ENCODE measurements around the gene SLC19A2. TPM values are rescaled to one million over a fixed set of nuclear protein-coding genes. Genes with fewer than 3 reads are reported as not detected.

The SLC19A2 gene
- total RNA-seq, 3 donors from 2014 or later = 34.7 to 71.8 (median 64.2) TPM

GRCh38 chr1:169495916-169496315 is 10.2 kb upstream of the SLC19A2 start:
- Histone ChIP-seq H3K9me3 (no peaks in the 10 kb centered on the region), H3K27me3 (no peaks in the 10 kb centered on the region), H3K4me1 (no peaks in the 10 kb centered on the region), H3K27ac (no peak overlapping the region), H3K4me3 (no peak overlapping the region), H3K36me3 (no peaks in the 10 kb centered on the region)
- no peak for DNase-seq (ENCODE audit: low spot score in 2 of 2)
- intact Hi-C loops (cut with DNase I; ENCODE audit: low total_unique reads) = no loop called here
- TF ChIP-seq POLR2AphosphoS5 (IDR thresholded peaks at IDR 0.05) (no peak), POLR2A (IDR thresholded peaks at IDR 0.05) (no peak), CTCF (IDR thresholded peaks at IDR 0.05) (no peak)

GRCh38 chr1:169495046-169495775 is 9.5 kb upstream of the SLC19A2 start:
- no peaks in the 10 kb centered on the region for H3K4me1 ChIP-seq
- no peaks in the 10 kb centered on the region for H3K9me3 ChIP-seq
- H3K27ac ChIP-seq = no peak overlapping the region
- DNase-seq (ENCODE audit: low spot score in 2 of 2) = no peak
- intact Hi-C loops (cut with DNase I; ENCODE audit: low total_unique reads) = no loop called here
- TF ChIP-seq CTCF (IDR thresholded peaks at IDR 0.05) (no peak), POLR2A (IDR thresholded peaks at IDR 0.05) (no peak)
- no peaks in the 10 kb centered on the region for H3K27me3 ChIP-seq
- no peaks in the 10 kb centered on the region for H3K36me3 ChIP-seq
- H3K4me3 ChIP-seq = no peak overlapping the region

GRCh38 chr1:169494343-169494742 is 8.6 kb upstream of the SLC19A2 start:
- no peaks in the 10 kb centered on the region for H3K27me3 ChIP-seq
- no peaks in the 10 kb centered on the region for H3K4me1 ChIP-seq
- no peak for DNase-seq (ENCODE audit: low spot score in 2 of 2)
- no peaks in the 10 kb centered on the region for H3K9me3 ChIP-seq
- no peak overlapping the region for H3K4me3 ChIP-seq
- intact Hi-C loops (cut with DNase I; ENCODE audit: low total_unique reads) = loop anchor here (5.0 kb wide), 1 partner anchor 382 kb away; no protein-coding TSS in a partner anchor
- H3K27ac ChIP-seq = no peak overlapping the region
- no peaks in the 10 kb centered on the region for H3K36me3 ChIP-seq
- TF ChIP-seq POLR2A (IDR thresholded peaks at IDR 0.05) = no peak
- TF ChIP-seq POLR2AphosphoS5 (IDR thresholded peaks at IDR 0.05) = no peak
- TF ChIP-seq CTCF (IDR thresholded peaks at IDR 0.05) = no peak

GRCh38 chr1:169493251-169493650 is 7.5 kb upstream of the SLC19A2 start:
- no peaks in the 10 kb centered on the region for H3K4me1 ChIP-seq
- TF ChIP-seq CTCF (IDR thresholded peaks at IDR 0.05) = no peak
- TF ChIP-seq POLR2A (IDR thresholded peaks at IDR 0.05) = no peak
- no peak for TF ChIP-seq POLR2AphosphoS5 (IDR thresholded peaks at IDR 0.05)
- intact Hi-C loops (cut with DNase I; ENCODE audit: low total_unique reads) = loop anchor here (5.0 kb wide), 1 partner anchor 381 kb away; no protein-coding TSS in a partner anchor
- H3K9me3 ChIP-seq = no peaks in the 10 kb centered on the region
- no peaks in the 10 kb centered on the region for H3K27me3 ChIP-seq
- DNase-seq (ENCODE audit: low spot score in 2 of 2) = no peak
- no peak overlapping the region for H3K4me3 ChIP-seq
- H3K27ac ChIP-seq = no peak overlapping the region
- H3K36me3 ChIP-seq = no peaks in the 10 kb centered on the region

GRCh38 chr1:169491845-169492281 is 6.1 kb upstream of the SLC19A2 start:
- Histone ChIP-seq H3K36me3 (no peaks in the 10 kb centered on the region), H3K4me1 (peaks cover 0 to 4% of the 10 kb centered on the region in 2 donors), H3K4me3 (no peak overlapping the region), H3K9me3 (no peaks in the 10 kb centered on the region), H3K27ac (no peak overlapping the region), H3K27me3 (no peaks in the 10 kb centered on the region)
- intact Hi-C loops (cut with DNase I; ENCODE audit: low total_unique reads) = loop anchor here (5.0 kb wide), 1 partner anchor 380 kb away; no protein-coding TSS in a partner anchor
- DNase-seq (ENCODE audit: low spot score in 2 of 2) = no peak
- no peak for TF ChIP-seq POLR2A (IDR thresholded peaks at IDR 0.05)
- TF ChIP-seq POLR2AphosphoS5 (IDR thresholded peaks at IDR 0.05) = no peak
- TF ChIP-seq CTCF (IDR thresholded peaks at IDR 0.05) = no peak
